ENCODE results near the gene COMMD4. TPM values are rescaled to one million over a fixed set of nuclear protein-coding genes. Genes with fewer than 3 reads are reported as not detected.

COMMD4 gene
- polyA plus RNA-seq, 4 donors, result 57.1 to 109 (median 84.9) TPM

DNA sequence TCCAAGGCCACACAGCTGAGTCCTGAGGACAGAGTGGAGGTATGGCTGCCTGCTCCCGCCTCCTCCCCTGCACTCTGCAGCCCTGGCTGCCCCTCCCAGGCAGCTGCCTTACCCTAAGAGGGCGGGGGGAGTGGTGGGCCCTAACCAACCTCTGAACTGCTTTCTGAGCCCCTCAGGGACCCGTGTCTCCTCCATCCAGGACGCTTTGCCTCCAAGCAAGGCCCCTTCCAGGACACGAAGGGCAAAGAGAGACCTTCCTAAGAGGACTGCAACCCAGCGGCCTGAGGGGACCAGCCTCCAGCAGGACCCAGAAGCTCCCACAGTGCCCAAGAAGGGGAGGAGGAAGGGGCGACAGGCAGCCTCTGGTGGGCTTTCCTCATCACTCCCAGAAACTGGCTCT, 18.6 kb downstream of the COMMD4 start:
- no peak for DNase-seq (ENCODE audit: low read depth in 4 of 4, low spot score in 3 of 4)

DNA sequence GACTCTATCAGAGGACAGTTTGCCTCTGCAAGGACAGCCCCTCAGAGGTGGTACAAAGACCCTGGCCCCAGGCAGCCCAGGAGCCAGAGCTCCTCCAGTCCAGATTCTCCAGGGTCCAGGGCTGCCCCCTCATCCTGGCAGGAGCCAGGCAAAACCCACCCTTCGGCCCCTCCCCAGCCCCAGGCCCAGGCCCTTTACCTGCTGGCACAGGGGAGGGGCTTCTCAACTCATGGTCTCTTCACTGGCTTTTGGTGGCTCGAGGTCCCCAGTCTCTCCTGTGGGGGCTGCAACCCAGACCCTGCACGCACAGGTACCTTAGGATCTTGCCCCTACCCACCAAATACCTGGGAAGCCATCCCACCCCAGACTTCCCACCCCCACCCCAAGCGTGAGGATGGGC, 19.5 kb downstream of the COMMD4 start:
- no peak for DNase-seq (ENCODE audit: low read depth in 4 of 4, low spot score in 3 of 4)

DNA sequence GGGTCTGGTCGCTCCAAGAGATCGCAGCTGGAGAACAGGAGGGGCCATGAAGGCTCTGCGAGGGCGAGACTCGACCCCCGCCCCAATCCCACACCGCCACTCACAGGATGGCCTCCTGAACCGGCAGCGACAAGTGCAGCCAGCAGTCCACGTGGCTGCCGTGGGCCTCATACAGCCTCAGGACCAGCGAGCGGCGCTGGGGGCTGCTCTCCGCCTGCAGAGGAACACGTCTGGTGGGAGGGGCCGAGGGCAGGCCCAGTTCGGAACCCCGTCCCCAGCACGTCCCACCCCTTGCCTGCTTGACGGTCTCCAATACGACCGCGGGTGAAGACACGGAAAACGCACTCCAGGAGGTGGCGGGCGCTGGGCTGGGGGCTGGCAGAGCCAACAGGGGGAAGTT, 20.1 kb downstream of the COMMD4 start:
- no peak for DNase-seq (ENCODE audit: low read depth in 4 of 4, low spot score in 3 of 4)

DNA sequence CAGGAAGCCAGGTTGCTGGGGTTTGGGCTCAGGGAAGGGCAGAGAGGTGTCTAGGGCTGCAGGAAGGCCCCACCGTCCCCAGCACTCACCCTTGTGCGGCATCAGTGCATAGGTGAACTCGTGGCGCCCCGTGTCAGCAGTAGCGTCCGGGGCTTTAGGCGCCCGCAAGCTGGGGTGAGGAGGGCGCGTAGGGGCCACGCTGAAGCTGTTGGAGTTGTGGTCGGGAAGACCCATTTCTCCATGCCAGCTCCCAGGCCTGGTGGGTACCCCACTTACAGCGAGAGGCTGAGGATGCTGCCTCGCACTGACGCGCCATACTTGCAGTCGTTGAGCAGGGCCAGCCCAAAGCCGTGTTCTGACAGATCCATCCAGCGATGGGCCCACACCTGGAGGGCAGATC, 20.7 kb downstream of the COMMD4 start:
- no peak for DNase-seq (ENCODE audit: low read depth in 4 of 4, low spot score in 3 of 4)

DNA sequence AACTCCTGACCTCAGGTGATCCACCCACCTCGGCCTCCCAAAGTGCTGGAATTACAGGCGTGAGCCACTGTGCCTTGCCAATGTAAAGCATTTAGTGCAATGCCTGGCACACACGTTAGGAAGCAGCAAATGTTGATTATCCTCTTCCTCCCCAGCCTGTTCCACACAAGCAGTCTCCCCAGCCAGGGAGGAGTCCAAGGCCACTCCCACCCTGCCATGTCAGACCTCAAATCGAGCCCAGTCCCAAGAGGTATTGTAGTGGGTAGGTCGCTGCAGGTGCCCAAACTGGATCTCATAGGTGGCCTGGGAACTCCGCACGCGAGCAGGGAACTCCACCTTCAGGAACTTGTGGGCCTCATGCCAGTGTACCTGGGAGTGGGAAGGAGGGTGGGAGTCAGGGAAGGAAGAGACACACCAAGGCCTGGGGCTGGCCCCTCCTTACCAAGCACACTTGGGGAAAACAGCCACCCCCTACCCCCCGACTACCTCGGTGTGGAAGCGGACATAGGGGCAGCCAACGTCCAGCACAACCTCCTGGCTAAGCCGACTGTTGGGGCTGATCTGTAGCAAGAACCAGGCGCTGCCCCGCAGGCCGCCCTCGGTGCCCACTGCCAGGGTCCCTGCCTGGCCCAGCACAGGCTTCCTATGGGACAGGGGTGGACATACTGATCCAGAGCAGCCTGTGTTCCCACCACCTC, 22.3 kb downstream of the COMMD4 start:
- no peak for DNase-seq (ENCODE audit: low read depth in 4 of 4, low spot score in 3 of 4)

DNA sequence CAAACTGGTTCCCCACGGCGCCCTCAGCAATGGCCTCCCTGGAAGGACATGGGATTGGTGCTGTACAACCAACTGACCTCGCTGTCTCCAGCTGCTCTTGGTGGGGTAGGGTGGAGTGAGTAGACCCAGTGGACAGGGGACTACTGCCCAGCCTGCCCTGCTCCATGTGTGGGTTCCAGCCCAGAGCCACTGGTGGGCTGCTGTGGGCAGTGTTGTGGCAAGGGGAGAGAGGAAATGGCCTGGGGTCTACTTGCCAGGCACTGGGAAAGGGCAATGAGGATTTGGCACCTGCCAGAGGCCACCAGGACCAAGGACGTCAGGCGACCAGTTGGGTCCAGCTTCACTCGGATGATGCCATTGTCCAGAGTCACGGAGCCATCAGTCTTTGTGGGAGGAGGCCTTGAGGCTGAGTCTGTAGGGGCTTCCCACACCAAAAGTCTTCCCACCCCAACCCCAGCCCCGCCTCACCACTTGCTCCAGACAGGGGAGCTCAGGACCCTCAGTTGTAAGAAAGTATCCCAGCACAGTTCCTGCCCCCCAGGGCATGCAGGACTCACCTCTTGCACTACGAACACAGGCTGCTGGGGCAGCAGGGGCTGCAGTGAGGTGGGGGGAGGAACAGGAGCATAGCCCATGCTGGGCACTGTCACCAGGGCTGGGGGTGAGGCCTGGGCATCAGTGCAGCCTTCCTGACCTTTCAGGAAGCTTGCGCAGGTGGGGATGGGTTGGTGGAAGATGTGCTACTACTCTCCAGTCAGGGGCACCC, 23.1 kb downstream of the COMMD4 start:
- no peak for DNase-seq (ENCODE audit: low read depth in 4 of 4, low spot score in 3 of 4)

DNA sequence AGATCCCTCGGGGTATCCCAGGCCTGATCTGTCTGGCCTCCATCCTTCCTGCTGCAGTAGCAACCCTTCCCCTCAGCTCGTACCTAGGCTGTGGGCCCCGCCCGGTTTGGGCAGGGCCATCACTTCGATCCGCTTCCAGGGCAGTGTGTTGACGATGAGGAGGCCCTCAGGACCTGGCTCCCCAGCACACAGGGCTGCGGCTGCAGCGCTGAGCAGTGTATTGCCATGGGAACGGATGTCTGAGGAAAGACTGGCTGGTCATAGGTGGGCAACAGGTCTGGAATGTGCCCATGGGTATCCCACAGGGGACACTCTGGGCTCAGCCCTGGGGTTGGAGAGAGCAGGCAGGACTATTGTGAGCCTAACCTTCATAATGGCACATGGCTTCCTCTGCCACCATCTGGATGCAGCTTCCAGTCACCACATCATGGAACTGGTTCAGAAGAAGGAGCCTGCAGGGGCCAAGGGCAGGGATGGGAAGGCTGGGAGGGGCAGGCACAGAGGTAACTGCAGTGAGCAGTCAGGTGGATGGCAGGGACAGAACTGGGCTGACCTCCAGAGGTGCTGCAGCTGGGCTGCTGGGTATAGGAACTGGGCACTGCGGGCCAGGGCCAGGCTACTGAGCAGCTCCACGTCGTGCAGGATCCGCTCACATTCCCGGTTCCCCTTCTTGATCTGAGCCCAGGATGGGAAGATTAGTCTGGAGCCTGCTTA, 23.8 kb downstream of the COMMD4 start:
- no peak for DNase-seq (ENCODE audit: low read depth in 4 of 4, low spot score in 3 of 4)

DNA sequence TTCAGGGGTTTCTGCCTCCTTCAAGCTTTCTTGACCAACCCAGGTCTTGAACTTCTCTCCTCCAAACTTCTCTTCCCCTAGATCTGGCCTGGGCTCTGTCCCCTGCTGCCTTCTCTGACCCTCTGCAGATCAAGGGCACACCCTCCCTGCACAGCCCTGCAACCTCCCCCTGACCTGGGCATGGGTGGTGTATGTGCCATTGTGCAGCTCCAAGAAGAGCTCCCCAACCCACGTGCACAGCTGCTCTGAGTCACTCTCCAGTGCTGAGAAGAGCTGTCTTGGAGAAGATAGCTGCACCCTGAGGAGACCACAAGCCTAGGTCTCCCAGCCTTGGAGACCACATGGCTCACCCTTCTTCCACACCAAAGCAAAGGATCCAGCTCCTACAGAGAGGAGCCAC, 24.5 kb downstream of the COMMD4 start:
- DNase-seq (ENCODE audit: low read depth in 4 of 4, low spot score in 3 of 4), result no peak

DNA sequence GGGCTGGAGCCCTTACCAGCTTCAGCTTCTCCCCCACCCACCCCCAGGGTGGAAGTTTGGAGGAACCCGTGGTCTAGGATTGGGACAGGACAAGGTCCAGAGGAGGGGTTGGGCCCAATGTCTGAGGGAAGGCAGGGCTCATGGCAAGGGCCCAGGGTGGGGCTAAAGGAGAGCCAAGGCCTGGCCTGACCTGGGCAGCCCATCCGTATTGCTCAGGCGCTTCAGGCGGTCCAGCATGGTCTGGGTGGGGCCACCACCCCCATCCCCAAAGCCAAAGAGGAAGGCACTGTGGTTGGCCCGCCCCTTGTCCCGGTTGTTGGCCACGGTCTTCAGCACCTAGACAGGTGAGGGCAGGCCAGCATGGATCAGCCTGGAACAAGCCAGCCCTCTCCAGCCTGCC, 25.0 kb downstream of the COMMD4 start:
- DNase-seq (ENCODE audit: low read depth in 4 of 4, low spot score in 3 of 4), result no peak

DNA sequence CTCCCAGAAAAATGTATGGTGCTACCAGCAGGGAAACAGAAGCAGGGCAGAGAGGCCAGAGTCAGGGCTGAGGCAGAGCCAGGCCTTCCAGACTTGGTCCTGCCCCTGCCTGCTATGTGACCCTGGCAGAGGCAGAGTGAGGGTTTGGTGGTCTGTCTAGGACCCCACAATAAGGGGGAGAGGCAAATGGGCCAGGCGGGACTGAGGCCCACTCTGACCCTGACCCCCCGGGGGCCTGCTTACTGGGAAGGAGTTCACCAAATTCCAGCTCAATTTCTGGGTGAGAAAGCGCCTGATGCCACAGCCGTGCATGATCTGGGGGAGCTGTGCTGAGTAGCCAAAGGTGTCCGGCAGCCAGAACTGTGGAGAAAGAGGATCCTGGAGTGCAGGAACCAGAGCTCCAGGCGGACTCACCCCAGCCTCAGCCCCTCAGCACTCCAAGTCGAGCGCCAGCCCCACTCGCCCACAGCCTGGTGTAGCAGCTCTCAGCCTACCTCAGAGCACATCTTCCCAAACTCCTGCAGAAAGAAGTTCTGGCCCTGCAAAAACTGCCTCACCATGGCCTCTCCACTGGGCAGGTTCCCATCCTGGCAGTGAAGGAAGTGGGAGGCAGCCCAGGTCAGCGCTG, 25.6 kb downstream of the COMMD4 start:
- DNase-seq (ENCODE audit: low read depth in 4 of 4, low spot score in 3 of 4), result no peak

DNA sequence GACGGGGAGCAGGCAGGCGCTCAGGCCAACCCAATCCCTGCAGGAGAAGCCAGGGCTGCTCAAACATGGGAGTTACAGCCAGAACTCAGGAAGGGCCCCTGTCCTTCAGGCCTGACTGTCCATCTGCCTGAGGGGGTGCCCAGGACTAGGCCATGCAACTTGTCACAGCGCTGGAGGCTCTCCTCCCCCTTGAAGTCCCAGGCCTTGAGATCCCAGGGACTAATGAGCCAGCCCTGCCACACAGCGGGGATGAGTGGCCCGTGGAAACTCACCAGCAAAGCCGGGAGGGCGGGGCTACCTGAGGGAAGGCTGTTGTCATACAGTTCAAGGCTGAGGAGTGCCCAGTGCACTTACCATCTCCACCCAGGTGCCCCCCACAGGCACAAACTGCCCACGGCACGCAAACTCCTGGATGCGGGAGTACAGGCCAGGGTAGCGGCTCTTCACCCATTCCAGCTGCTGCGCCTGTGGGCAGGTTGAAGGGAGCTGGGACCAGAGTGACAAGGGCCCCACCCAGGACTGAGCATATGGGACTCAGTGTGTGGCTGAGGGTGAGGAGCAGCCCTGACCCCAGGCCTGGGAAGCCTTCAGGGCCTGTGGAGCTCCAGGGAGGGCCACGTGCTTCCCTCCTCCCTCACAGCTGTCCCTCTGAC, 26.3 kb downstream of the COMMD4 start:
- no peak for DNase-seq (ENCODE audit: low read depth in 4 of 4, low spot score in 3 of 4)

DNA sequence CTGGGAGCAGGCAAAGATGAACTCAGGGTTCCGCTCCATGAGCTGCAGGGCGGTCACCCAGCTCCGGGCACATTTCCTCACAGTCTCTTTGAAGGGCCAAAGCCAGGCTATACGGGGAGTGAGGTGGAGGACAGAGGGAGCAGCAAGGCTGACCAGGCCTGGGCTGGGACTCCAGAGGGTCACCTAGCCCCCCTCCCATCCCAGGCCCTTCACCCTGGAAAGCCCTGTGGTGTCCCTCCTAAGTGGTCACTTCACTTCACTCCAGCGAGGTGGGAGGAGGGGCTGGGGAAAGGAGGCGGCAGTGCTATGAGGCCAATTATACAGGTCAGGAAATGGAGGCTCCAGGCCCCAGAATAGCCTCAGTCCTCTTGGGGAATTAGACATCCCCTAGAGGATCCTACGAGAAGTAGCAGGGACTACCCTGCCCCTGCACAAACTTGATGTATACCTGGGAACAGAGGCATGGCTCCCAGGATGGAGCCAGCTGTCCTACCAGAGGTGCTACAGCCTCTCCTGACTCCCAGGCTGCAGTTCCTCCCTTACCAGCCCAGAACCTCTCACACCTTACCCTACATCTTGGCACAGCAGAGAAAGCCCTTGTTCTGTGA, 26.9 kb downstream of the COMMD4 start:
- DNase-seq (ENCODE audit: low read depth in 4 of 4, low spot score in 3 of 4), result no peak

DNA sequence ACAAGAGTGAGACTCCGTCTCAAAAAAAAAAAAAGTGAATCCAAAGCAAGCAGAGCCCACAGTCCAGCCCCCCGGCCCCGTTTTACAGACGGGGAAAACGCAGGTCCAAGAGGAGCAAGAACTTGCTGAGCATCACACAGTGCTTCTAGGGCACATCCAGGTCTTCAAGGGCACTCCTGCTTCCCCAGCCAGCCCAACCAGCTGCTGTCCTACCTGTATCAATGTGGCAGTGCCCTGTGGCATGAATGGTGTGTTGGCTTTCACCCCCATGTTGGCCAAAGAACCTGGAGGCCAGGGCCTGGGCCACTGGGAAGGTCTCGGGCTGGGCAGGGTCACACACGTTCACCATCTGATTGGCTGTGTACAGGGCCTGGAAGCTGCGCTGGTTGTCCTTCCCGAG, 27.9 kb downstream of the COMMD4 start:
- DNase-seq (ENCODE audit: low read depth in 4 of 4, low spot score in 3 of 4), result no peak

DNA sequence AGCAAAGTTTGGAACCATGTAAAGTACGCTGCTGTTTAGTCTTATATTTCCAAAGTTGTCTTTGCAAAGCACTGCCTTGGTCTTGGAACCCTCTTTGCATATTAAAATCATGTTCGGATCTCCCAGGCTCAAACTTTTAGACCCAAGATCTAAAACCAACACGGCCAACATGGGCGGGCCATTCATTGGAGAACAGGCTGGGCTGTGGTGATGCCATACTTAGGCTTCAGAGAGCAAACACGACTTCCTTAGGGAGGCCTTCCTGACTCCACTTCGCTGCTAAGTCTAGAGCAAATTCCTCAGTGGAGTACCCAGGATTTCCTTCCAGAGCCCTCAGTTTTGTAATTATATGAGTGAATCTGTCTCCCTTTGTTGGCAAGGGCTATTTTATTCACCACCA, 29.0 kb downstream of the COMMD4 start:
- DNase-seq (ENCODE audit: low read depth in 4 of 4, low spot score in 3 of 4), result no peak

DNA sequence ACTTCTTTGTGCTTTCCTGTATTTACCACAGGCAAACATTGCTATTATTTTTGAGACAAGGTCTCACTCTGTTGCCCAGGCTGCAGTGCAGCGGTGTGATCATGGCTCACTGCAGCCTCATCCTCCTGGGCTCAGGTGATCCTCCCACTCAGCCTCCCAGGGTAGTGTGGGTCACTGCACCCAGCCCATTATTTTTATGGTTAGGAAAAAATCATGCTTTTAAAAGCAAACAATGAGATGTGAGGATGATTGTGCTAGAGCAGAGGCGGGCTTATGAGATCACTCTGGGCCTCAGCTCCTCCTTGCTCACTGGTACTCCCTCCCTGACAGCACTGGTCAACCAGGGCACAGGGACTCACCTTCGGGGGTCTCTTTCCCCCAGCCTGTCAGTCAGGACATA, 30.3 kb downstream of the COMMD4 start:
- DNase-seq (ENCODE audit: low read depth in 4 of 4, low spot score in 3 of 4), result no peak

DNA sequence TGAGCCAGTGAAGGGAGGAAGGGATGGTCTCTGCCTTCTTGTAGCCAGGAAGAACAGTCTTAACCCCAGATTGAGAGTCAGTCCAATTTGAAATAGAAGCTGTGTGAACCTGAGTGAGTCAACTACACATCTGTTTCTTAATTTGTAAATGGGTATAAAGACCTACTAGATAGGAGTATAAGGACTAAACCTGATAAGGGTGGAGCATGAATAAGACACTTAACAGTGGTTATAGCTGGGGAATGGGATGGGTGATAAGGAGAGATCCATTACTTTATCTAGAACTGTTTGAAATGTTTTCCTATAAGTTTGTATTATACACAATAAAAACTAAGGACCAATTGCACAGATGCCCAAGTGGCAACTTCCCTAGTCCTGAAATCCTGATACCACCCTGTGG, 31.1 kb downstream of the COMMD4 start:
- DNase-seq (ENCODE audit: low read depth in 4 of 4, low spot score in 3 of 4), result no peak

DNA sequence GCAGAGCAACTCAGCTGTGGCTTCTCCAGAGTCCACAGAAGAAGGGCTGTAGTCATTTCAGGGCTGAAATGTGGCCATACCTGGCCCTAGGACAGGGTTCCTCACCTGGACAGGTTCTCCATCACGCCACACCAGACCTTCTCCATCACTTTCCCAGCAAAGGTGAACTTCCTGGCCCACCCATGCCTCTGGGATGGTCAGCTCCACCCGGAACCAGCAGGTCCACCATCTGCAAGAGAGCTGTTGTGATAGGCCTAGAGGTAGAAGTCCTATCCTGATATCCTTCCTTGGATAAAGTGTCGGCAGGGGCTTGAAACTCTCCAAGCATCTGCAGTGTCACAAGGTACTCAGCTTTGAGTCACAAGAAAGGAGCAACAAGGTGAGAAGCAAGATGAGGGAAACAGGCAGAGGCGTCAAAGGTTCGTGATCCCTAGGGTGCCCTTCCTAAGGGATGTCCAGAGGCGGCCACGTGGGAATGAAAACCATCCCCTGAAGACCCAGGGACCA, 31.6 kb downstream of the COMMD4 start:
- no peak for DNase-seq (ENCODE audit: low read depth in 4 of 4, low spot score in 3 of 4)

DNA sequence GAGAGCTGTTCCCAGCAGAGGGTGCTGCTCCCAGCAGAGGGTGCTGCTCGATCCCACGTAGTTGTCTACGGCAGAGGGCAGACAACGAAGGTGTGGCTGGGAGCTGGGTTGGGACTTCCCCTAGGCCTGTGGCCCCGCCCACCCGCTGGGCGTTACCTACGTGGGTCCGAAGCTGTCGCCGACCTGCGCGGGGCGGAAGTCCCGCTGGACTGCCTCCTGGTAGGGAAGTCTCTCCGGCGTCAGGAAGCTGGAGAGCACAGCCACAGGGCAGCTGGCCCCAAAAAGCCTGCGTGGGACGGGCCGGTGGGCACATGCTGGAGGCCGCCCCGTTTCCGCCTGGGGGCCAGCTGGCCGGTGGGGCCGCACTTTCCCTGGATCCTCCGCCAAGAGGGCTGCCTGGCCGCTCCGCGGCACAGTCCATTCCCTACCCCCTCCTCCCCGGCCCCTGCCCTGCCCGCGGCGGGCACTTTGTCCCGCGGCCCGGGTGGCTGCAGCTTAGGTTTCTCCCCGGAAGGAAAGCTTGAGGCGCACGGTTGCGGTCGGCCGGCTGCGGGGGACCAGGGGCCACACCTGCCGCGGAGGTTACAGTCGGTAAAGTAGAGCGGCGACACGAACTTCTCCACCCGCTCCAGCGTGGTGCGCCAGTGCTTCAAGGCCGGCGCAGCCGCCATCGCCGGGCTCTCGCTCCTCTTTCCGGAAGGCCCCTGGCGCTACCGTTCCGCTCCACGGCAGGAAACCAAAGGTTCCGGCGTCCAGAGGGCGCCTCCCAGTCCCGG, 32.2 kb downstream of the COMMD4 start, which contains the start of gene MAN2C1:
Gene MAN2C1, minus strand, starts transcription at position 695 of the 776 bp plus-strand sequence. Its CDS starts 24 bp downstream, at position 671.
- DNase-seq (ENCODE audit: low read depth in 4 of 4, low spot score in 3 of 4), result peak; percentile 84 to 92 (median 90)

DNA sequence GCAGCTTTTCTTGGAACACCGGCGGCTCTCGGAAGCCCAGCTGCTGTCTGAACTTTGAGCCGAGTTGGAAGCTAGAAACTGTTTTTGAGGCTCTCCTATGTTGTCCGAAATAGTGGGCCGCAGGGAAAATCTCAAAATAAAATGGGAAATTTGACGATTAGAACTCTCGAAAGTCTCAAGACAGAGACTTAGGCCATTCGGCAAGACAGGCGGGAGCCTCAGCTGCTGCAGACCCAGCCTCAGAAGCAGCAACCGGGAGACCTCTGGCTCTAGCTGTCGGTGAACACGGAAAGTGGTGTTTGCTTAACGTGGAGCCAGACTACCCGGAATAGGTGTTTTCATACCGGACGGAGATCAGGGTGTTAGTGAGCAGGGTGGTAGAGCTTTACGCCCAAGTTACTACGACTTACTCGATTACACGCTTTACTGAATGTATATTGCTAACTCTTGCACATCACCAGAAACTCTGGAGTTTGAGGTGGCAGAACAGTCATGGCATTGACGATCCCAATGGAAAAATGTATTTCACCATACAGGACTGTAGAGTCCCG, 32.9 kb downstream of the COMMD4 start:
- no peak for DNase-seq (ENCODE audit: low read depth in 4 of 4, low spot score in 3 of 4)
